GM23248 (cell line): Measurements from ENCODE around the gene C1QTNF4. TPM values are rescaled to one million over a fixed set of nuclear protein-coding genes. Genes with fewer than 3 reads are reported as not detected.

Source experiments
- DNase-seq: peaks from one replicate; pipeline ENCODE4 v3.0.0-alpha.2; 2015
- H2AFZ ChIP-seq: fragments of 200-600 bp; sonication (generic); 2 replicates; pipeline ENCODE4 v1.6.1; 2016; ENCODE audit warnings: antibody characterized with exemption
- H3F3A ChIP-seq: fragments of 200-600 bp; sonication (generic); 2 replicates; pipeline ENCODE4 v1.6.1; 2016; ENCODE audit warnings: mild to moderate bottlenecking, antibody characterized with exemption, mixed run types; ENCODE audit not compliant: insufficient read depth
- H3K27ac ChIP-seq: fragments of 200-600 bp; sonication (generic); 2 replicates; pipeline ENCODE4 v1.5.1; 2016; ENCODE audit warnings: mild to moderate bottlenecking
- H3K27me3 ChIP-seq: fragments of 200-600 bp; sonication (generic); replicated peaks from 2 replicates; pipeline ENCODE4 v1.6.1; 2016; ENCODE audit warnings: mild to moderate bottlenecking; ENCODE audit not compliant: insufficient read depth
- H3K36me3 ChIP-seq: fragments of 200-600 bp; sonication (generic); 2 replicates; pipeline ENCODE4 v1.6.1; 2016; ENCODE audit warnings: low read depth, mild to moderate bottlenecking
- H3K4me1 ChIP-seq: fragments of 200-600 bp; sonication (generic); 2 replicates; pipeline ENCODE4 v1.6.1; 2016; ENCODE audit warnings: mild to moderate bottlenecking; ENCODE audit not compliant: insufficient read depth
- H3K4me2 ChIP-seq: fragments of 200-600 bp; sonication (generic); one replicate; pipeline ENCODE4 v1.6.1; 2016; ENCODE audit warnings: mild to moderate bottlenecking; ENCODE audit not compliant: unreplicated experiment
- H3K4me3 ChIP-seq: fragments of 200-600 bp; sonication (generic); 2 replicates; pipeline ENCODE4 v1.5.1; 2016; ENCODE audit warnings: mild to moderate bottlenecking
- H3K79me2 ChIP-seq: fragments of 200-600 bp; sonication (generic); 2 replicates; pipeline ENCODE4 v1.6.1; 2016; ENCODE audit warnings: mild to moderate bottlenecking; ENCODE audit not compliant: insufficient read depth
- H3K9ac ChIP-seq: fragments of 200-600 bp; sonication (generic); 2 replicates; pipeline ENCODE4 v1.6.1; 2016; ENCODE audit warnings: mild to moderate bottlenecking
- H3K9me2 ChIP-seq: fragments of 200-600 bp; sonication (generic); 2 replicates; pipeline ENCODE4 v1.6.1; 2016; ENCODE audit warnings: mixed run types, mild to moderate bottlenecking, moderate library complexity; ENCODE audit not compliant: insufficient read depth
- H3K9me3 ChIP-seq: fragments of 200-600 bp; sonication (generic); one replicate; pipeline ENCODE4 v1.6.1; 2017; ENCODE audit warnings: low read depth
- H4K20me1 ChIP-seq: fragments of 200-600 bp; sonication (generic); 2 replicates; pipeline ENCODE4 v1.6.0; 2016; ENCODE audit not compliant: insufficient read depth
- EZH2 ChIP-seq: fragments of 200-600 bp; sonication (generic); IDR thresholded peaks from 2 replicates; pipeline ENCODE4 v1.6.1; 2018; ENCODE audit warnings: antibody characterized with exemption, mild to moderate bottlenecking; ENCODE audit not compliant: insufficient read depth, poor library complexity, severe bottlenecking
- EZH2phosphoT487 ChIP-seq: fragments of 200-600 bp; sonication (generic); IDR thresholded peaks from 2 replicates; pipeline ENCODE4 v1.6.1; 2018; ENCODE audit warnings: antibody characterized with exemption, moderate library complexity, mild to moderate bottlenecking, low read depth; ENCODE audit not compliant: insufficient read depth
- WGBS, 2 experiments: methylation state at CpG; one replicate each; pipeline ENCODE4 v1.1.6; 2015 to 2017; ENCODE audit warnings: low lambda C conversion rate in 2 of 2, low coverage in 1 of 2; ENCODE audit errors: missing lambda C conversion rate in 2 of 2; 5-methylcytosine and 5-hydroxymethylcytosine counted together
- in situ Hi-C: fragments of 300-500 bp; cut with MboI; formaldehyde crosslinking; loops from 2 replicates; pipeline ENCODE4 v1.15.0; 2020
- polyA plus RNA-seq: library from polyadenylated mRNA; unstranded; fragments of >200 nt; fragmentation: Nextera tagmentation; extraction: Ambion mirVana; gene quantifications from 2 replicates; pipeline ENCODE4 v1.2.1, GENCODE V29; 2016
- total RNA-seq: library from RNA; depleted of rRNA; stranded (reverse); fragments of >200 nt; shearing (Covaris generic); gene quantifications from 2 replicates; pipeline ENCODE4 v1.2.3, GENCODE V29; 2014

The C1QTNF4 gene
- total and polyA plus RNA-seq, 2 experiments from 2014 or later, result 0.11 TPM; not detected in 1

DNA sequence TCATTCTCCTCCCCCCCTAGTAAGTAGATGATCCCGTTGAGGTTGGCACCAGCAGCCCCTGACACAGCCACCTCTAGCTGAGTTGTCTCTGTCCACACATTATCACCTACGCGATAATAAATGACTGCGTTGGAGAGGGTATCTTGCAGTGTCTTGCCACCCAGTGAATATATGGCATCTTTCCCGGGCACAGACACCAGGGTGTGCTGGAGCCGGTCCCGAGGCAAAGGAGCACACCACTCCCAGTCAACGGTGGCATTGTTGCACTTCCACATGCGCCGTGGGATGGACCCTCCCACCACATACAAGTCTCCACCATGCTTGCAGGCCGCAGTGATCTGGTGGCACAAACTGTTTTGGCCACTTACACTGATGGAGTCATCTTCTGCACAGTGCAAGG, 20.9 kb downstream of the C1QTNF4 start:
- H3K79me2 ChIP-seq, result peaks cover 79% of the 10 kb centered on the region
- peaks cover 9% of the 10 kb centered on the region; the same call in 1 of the 2 replicates for H3K36me3 ChIP-seq
- WGBS, 2 experiments, result 82 to 85% methylated on average over 11 of the region's 11 CpGs

DNA sequence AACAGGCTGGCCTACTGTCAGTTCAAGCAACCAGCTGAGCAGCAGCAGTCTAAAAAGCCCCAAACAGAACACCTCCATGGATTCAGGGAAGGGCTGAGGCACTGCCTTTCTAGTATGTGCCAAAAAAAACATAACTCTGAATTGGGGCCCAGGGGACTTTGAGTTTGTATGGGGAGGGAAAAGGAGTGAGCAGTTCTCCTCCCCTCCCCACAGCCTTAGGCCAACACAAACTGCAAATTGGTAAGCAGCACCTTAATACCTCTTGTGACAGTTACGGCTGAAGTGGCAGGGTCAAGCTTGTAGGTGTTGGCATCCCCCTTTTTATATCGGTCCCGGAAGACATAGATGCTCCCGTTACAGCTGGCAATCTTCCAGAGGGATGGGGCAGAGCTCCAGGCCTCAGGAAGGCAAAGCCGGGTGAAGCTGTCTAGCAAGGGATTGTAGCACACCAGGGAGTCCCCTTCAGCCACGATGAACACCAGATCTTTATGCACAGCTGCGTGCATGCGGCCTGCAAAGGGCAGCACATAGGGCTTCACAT, 21.4 kb downstream of the C1QTNF4 start:
- Histone ChIP-seq H3K79me2 (peaks cover 79% of the 10 kb centered on the region), H3K9me2 (no peaks in the 10 kb centered on the region), H4K20me1 (no peaks in the 10 kb centered on the region), H3K4me2 (peak overlapping the region; percentile 72), H3K9ac (peak overlapping the region; percentile 53; the same call in 1 of the 2 replicates), H3K27ac (peak overlapping the region; percentile 80), H3K9me3 (no peaks in the 10 kb centered on the region), H2AFZ (no peak overlapping the region), H3K27me3 (no peaks in the 10 kb centered on the region), H3F3A (peaks cover 31% of the 10 kb centered on the region), H3K36me3 (peaks cover 9% of the 10 kb centered on the region; the same call in 1 of the 2 replicates), H3K4me3 (no peak overlapping the region; the same call in 1 of the 2 replicates), H3K4me1 (peaks cover 23% of the 10 kb centered on the region)
- in situ Hi-C loops, result no loop called here
- 63 to 72% methylated on average over 8 of the region's 8 CpGs for WGBS, 2 experiments
- DNase-seq, result peak; percentile 33
- no peak for TF ChIP-seq EZH2phosphoT487
- TF ChIP-seq EZH2, result no peak

More for the DNA sequence above, 20.9 kb downstream of the C1QTNF4 start:
- Histone ChIP-seq H3F3A (peaks cover 31% of the 10 kb centered on the region), H3K4me3 (no peak overlapping the region), H3K9me2 (no peaks in the 10 kb centered on the region), H4K20me1 (no peaks in the 10 kb centered on the region), H3K4me2 (no peak overlapping the region), H3K27ac (no peak overlapping the region), H2AFZ (no peak overlapping the region), H3K9me3 (no peaks in the 10 kb centered on the region), H3K27me3 (no peaks in the 10 kb centered on the region), H3K9ac (no peak overlapping the region), H3K4me1 (peaks cover 27% of the 10 kb centered on the region)
- DNase-seq, result no peak
- in situ Hi-C loops, result no loop called here
- no peak for TF ChIP-seq EZH2
- TF ChIP-seq EZH2phosphoT487, result no peak

DNA sequence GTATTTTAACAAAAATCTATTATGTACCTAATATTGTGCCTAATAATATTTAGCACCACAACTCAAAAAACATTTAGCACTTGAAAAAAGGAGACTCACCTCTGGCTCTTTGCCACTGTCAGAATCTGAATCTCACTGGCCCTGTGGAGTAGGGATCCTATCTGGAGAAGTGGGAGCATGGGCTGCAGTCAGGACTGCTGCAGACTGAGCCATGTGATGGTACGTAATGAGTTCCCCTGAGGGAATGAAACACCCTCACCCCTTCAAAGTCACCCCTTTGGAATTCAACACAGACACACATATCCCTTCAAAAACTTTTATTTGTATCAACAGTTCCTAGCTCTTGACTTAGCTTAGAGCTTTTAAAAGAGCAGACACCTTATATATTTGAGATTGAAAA, 22.3 kb downstream of the C1QTNF4 start:
- no peak overlapping the region for H2AFZ ChIP-seq
- H3K4me1 ChIP-seq, result peaks cover 15% of the 10 kb centered on the region
- H3K9me2 ChIP-seq, result no peaks in the 10 kb centered on the region
- H3K4me2 ChIP-seq, result peak overlapping the region; percentile 72
- H4K20me1 ChIP-seq, result no peaks in the 10 kb centered on the region
- H3K27ac ChIP-seq, result peak overlapping the region; percentile 80
- no peaks in the 10 kb centered on the region for H3K9me3 ChIP-seq
- H3K9ac ChIP-seq, result peak overlapping the region; percentile 53
- no peak for TF ChIP-seq EZH2phosphoT487
- no peak for TF ChIP-seq EZH2
- H3K27me3 ChIP-seq, result no peaks in the 10 kb centered on the region
- 0 to 15% methylated on average over 1 of the region's 1 CpG for WGBS, 2 experiments
- peak overlapping the region; percentile 51 for H3K4me3 ChIP-seq
- peaks cover 31% of the 10 kb centered on the region for H3F3A ChIP-seq
- in situ Hi-C loops, result no loop called here
- peaks cover 79% of the 10 kb centered on the region for H3K79me2 ChIP-seq
- peak; percentile 86 for DNase-seq
- H3K36me3 ChIP-seq, result peaks cover 8% of the 10 kb centered on the region; the same call in 1 of the 2 replicates

DNA sequence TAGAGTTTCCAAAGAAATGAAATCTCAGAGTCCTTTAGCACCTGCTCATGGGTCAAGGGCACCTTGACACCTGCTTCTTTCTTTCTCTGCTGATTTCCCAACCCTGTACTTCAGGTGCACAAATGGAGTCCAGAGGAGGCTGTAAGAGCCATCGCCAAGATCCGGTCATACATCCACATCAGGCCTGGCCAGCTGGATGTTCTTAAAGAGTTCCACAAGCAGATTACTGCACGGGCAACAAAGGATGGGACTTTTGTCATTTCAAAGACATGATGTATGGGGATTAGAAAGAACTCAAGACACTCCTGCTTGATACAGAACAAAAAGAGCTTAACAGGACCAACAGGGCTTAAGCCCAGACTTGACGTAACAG, 22.9 kb downstream of the C1QTNF4 start:
- peaks cover 31% of the 10 kb centered on the region for H3F3A ChIP-seq
- H3K27ac ChIP-seq, result peak overlapping the region; percentile 80
- no peaks in the 10 kb centered on the region for H3K9me3 ChIP-seq
- DNase-seq, result no peak
- no peaks in the 10 kb centered on the region for H3K27me3 ChIP-seq
- peak overlapping the region; percentile 72 for H3K4me2 ChIP-seq
- TF ChIP-seq EZH2, result no peak
- TF ChIP-seq EZH2phosphoT487, result no peak
- H3K4me1 ChIP-seq, result peaks cover 20% of the 10 kb centered on the region
- 64 to 66% methylated on average over 4 of the region's 4 CpGs for WGBS, 2 experiments
- H3K9ac ChIP-seq, result peak overlapping the region; percentile 53
- H3K79me2 ChIP-seq, result peaks cover 79% of the 10 kb centered on the region
- in situ Hi-C loops, result no loop called here
- no peaks in the 10 kb centered on the region for H3K9me2 ChIP-seq
- peaks cover 6% of the 10 kb centered on the region; the same call in 1 of the 2 replicates for H3K36me3 ChIP-seq
- no peaks in the 10 kb centered on the region for H4K20me1 ChIP-seq
- H3K4me3 ChIP-seq, result no peak overlapping the region
- H2AFZ ChIP-seq, result no peak overlapping the region
